NK-92 treated with Interleukin-12 subunit alpha and Interleukin-12 subunit beta, amount 100 ng/mL, for 24 hours (cell line): ENCODE data around the gene CCNYL1.
"Not testable (repeated sequence)": the region's sequence is repeated elsewhere in the genome, so short reads cannot be mapped to it uniquely, and the experiment has no call there.

ENCODE experiments used
- DNase-seq: peaks from one replicate; lab custom pipeline; 2025; lab: John Stamatoyannopoulos, UW

The CCNYL1 gene

GRCh38 chr2:207734636-207735512 lies 23.4 kb downstream of the CCNYL1 start:
- DNase-seq = no peak

GRCh38 chr2:207735513-207735859 lies 24.0 kb downstream of the CCNYL1 start:
- DNase-seq = not testable (repeated sequence)

GRCh38 chr2:207743514-207743913 lies 32.1 kb downstream of the CCNYL1 start:
- no peak for DNase-seq

GRCh38 chr2:207744050-207744449 lies 32.6 kb downstream of the CCNYL1 start:
- no peak for DNase-seq

GRCh38 chr2:207744451-207744850 lies 33.0 kb downstream of the CCNYL1 start:
- DNase-seq = no peak

GRCh38 chr2:207746131-207746530 lies 34.7 kb downstream of the CCNYL1 start:
- DNase-seq = peak; percentile 14

- no peak for DNase-seq
These were observed 36.5 kb downstream of the CCNYL1 start for GRCh38 chr2:207747653-207748560.

- DNase-seq = no peak
These were observed 37.6 kb downstream of the CCNYL1 start for GRCh38 chr2:207748993-207749392.

- no peak for DNase-seq
These were observed 38.4 kb downstream of the CCNYL1 start for GRCh38 chr2:207749873-207750272.

GRCh38 chr2:207750345-207750744 lies 38.9 kb downstream of the CCNYL1 start:
- DNase-seq = no peak

- no peak for DNase-seq
These were observed 39.4 kb downstream of the CCNYL1 start for GRCh38 chr2:207750876-207751275.

- not testable (repeated sequence) for DNase-seq
These were observed 42.2 kb downstream of the CCNYL1 start for GRCh38 chr2:207753688-207754087.

GRCh38 chr2:207754498-207755383 lies 43.3 kb downstream of the CCNYL1 start:
- DNase-seq = no peak

GRCh38 chr2:207758025-207758424 lies 46.6 kb downstream of the CCNYL1 start:
- DNase-seq = no peak

GRCh38 chr2:207759890-207760289 lies 48.5 kb downstream of the CCNYL1 start:
- DNase-seq = no peak

GRCh38 chr2:207760453-207760852 lies 49.0 kb downstream of the CCNYL1 start:
- DNase-seq = no peak

GRCh38 chr2:207761426-207761825 lies 50.0 kb downstream of the CCNYL1 start:
- DNase-seq = not testable (repeated sequence)

- DNase-seq = no peak
These were observed 50.7 kb downstream of the CCNYL1 start for GRCh38 chr2:207762146-207762545.

- no peak for DNase-seq
These were observed 52.0 kb downstream of the CCNYL1 start for GRCh38 chr2:207763303-207763917.

- no peak for DNase-seq
These were observed 52.7 kb downstream of the CCNYL1 start for GRCh38 chr2:207764096-207764630.

GRCh38 chr2:207765547-207765946 lies 54.1 kb downstream of the CCNYL1 start:
- DNase-seq = no peak
